HG02973 (cell line): ENCODE results near the gene SLC16A7.

Experiments
- ATAC-seq: cut with Tn5 transposase; IDR thresholded peaks from one replicate; pipeline ENCODE4 v1.9.1; 2021; ENCODE audit warnings: moderate library complexity; ENCODE audit not compliant: unreplicated experiment

The SLC16A7 gene

GRCh38 chr12:59664495-59664894, 68.7 kb downstream of the SLC16A7 start:
- no peak for ATAC-seq

- no peak for ATAC-seq
Observed at GRCh38 chr12:59665701-59666100, 69.9 kb downstream of the SLC16A7 start.

- no peak for ATAC-seq
Observed at GRCh38 chr12:59668674-59669073, 72.8 kb downstream of the SLC16A7 start.

GRCh38 chr12:59672273-59672672, 76.4 kb downstream of the SLC16A7 start:
- ATAC-seq, result no peak

GRCh38 chr12:59675461-59675860, 79.6 kb downstream of the SLC16A7 start:
- ATAC-seq, result no peak

GRCh38 chr12:59677857-59678256, 82.0 kb downstream of the SLC16A7 start:
- ATAC-seq, result no peak

- ATAC-seq, result no peak
Observed at GRCh38 chr12:59678759-59679411, 83.1 kb downstream of the SLC16A7 start.

GRCh38 chr12:59689776-59690175, 93.9 kb downstream of the SLC16A7 start:
- ATAC-seq, result no peak

GRCh38 chr12:59695379-59695778, 99.5 kb downstream of the SLC16A7 start:
- ATAC-seq, result no peak

- no peak for ATAC-seq
Observed at GRCh38 chr12:59698600-59698999, 102.8 kb downstream of the SLC16A7 start.

GRCh38 chr12:59699421-59700152, 103.8 kb downstream of the SLC16A7 start:
- ATAC-seq, result no peak

GRCh38 chr12:59700153-59700450, 104.3 kb downstream of the SLC16A7 start:
- ATAC-seq, result no peak

GRCh38 chr12:59708064-59708463, 112.2 kb downstream of the SLC16A7 start:
- no peak for ATAC-seq

GRCh38 chr12:59708484-59708883, 112.7 kb downstream of the SLC16A7 start:
- no peak for ATAC-seq

- ATAC-seq, result no peak
Observed at GRCh38 chr12:59710004-59710628, 114.3 kb downstream of the SLC16A7 start.

GRCh38 chr12:59710964-59711363, 115.1 kb downstream of the SLC16A7 start:
- no peak for ATAC-seq

GRCh38 chr12:59715434-59715833, 119.6 kb downstream of the SLC16A7 start:
- no peak for ATAC-seq

- no peak for ATAC-seq
Observed at GRCh38 chr12:59716043-59716442, 120.2 kb downstream of the SLC16A7 start.

- no peak for ATAC-seq
Observed at GRCh38 chr12:59717436-59717835, 121.6 kb downstream of the SLC16A7 start.

- no peak for ATAC-seq
Observed at GRCh38 chr12:59719701-59720100, 123.9 kb downstream of the SLC16A7 start.

- no peak for ATAC-seq
Observed at GRCh38 chr12:59723520-59723919, 127.7 kb downstream of the SLC16A7 start.

- no peak for ATAC-seq
Observed at GRCh38 chr12:59724011-59724695, 128.3 kb downstream of the SLC16A7 start.
